Spinal cord (tissue), 10 donors: ENCODE data around the gene ACP1. TPM values are rescaled to one million over a fixed set of nuclear protein-coding genes. Genes with fewer than 3 reads are reported as not detected.

Experiments
- DNase-seq, 6 donors: peaks; one replicate each; pipeline versions ENCODE4 v3.0.0 to v3.0.0-alpha.2; 2013 to 2015; ENCODE audit warnings: low spot score in 6 of 6, low read depth in 4 of 6
- H3K27ac ChIP-seq: one replicate; pipeline ENCODE4 v1.5.1; 2013; ENCODE audit warnings: low read depth, low read length, control low read depth
- H3K27me3 ChIP-seq: one replicate; pipeline ENCODE4 v1.6.1; 2013; ENCODE audit warnings: low read length; ENCODE audit not compliant: control insufficient read depth, insufficient read depth
- H3K36me3 ChIP-seq: one replicate; pipeline ENCODE4 v1.6.1; 2013; ENCODE audit warnings: low read length; ENCODE audit not compliant: control insufficient read depth, insufficient read depth
- H3K4me1 ChIP-seq: one replicate; pipeline ENCODE4 v1.6.1; 2013; ENCODE audit warnings: low read length; ENCODE audit not compliant: control insufficient read depth, insufficient read depth
- H3K4me3 ChIP-seq: one replicate; pipeline ENCODE4 v1.5.1; 2013; ENCODE audit warnings: low read depth, low read length, control low read depth
- H3K9me3 ChIP-seq: one replicate; pipeline ENCODE4 v1.6.1; 2013; ENCODE audit warnings: low read length; ENCODE audit not compliant: control insufficient read depth, insufficient read depth
- WGBS: methylation state at CpG from one replicate; pipeline ENCODE4 v1.1.5; 2013; ENCODE audit warnings: missing lambda C conversion rate; ENCODE audit not compliant: insufficient coverage; 5-methylcytosine and 5-hydroxymethylcytosine counted together
- polyA plus RNA-seq, 2 donors: library from polyadenylated mRNA; unstranded; fragments of 120-200 nt; gene quantifications; one replicate each; pipeline ENCODE4 v1.2.1, GENCODE V29; 2013; ENCODE audit not compliant: insufficient read length in 2 of 2
- total RNA-seq, 2 donors: library from RNA; depleted of rRNA in 1 of 2; stranded (reverse); fragments of 120-200 nt in 1 of 2; fragments of >200 nt in 1 of 2; gene quantifications; one replicate each; pipeline versions ENCODE4 v1.2.3 to v1.2.4, GENCODE V29; 2013 to 2014
- donor health status: healthy.

Gene ACP1
- total and polyA plus RNA-seq, 4 donors: 91.6 to 120 (median 117) TPM

DNA sequence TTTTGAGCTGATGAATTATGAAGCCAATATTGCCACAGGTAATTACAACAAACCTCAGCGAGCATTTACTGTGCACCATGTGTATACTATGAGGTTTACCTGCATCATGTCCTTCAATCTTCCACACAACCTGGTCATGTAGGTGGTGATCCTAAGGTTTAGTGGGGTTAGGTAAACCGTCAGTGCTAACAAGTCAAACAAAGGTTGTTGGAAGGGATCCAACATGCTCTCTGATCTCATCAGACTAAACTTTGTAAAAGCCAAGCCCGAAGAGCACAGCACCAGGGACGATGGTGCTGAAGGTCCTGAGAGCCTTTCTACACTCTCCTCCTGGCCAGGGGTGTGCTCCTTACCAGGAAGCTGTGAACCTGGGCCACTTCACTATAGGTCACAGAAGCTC is 30.3 kb upstream of the ACP1 start:
- H3K27ac ChIP-seq: no peak overlapping the region
- no peak overlapping the region for H3K4me3 ChIP-seq
- peaks cover 4% of the 10 kb centered on the region for H3K4me1 ChIP-seq
- H3K36me3 ChIP-seq: peaks cover 2% of the 10 kb centered on the region
- no peaks in the 10 kb centered on the region for H3K27me3 ChIP-seq
- H3K9me3 ChIP-seq: no peaks in the 10 kb centered on the region
- WGBS: 94% methylated on average over 2 of the region's 4 CpGs
- DNase-seq: no peak

DNA sequence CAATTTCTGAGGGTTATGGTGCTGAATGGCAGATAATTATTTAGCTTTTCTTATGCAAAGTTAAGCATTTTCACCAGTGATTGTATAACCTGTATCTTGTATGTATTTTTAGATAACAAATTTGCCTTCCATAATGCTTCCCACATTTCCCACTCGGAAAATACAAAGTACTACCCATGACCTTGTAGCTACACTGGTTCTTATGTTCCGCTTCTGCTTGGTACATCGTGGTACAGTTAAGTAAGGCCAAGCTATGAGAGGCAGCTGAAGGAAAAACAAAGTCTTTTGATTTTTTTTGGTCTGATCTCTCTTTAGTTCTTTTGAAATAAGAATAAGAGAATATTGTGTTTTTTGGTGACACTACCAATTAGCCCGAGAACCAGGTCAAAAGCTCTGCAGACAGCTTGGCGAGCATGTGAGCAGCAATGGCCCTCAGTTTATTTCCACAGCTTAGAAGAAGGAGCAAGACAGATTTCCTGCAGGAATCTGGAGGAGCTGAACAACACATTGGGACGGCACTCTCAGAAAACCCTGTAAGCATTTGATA is 27.7 kb upstream of the ACP1 start:
- Histone ChIP-seq H3K36me3 (peaks cover 5% of the 10 kb centered on the region), H3K4me3 (no peak overlapping the region), H3K4me1 (peaks cover 4% of the 10 kb centered on the region), H3K9me3 (no peaks in the 10 kb centered on the region), H3K27ac (no peak overlapping the region), H3K27me3 (no peaks in the 10 kb centered on the region)
- WGBS: 89% methylated on average over 2 of the region's 6 CpGs
- no peak for DNase-seq

DNA sequence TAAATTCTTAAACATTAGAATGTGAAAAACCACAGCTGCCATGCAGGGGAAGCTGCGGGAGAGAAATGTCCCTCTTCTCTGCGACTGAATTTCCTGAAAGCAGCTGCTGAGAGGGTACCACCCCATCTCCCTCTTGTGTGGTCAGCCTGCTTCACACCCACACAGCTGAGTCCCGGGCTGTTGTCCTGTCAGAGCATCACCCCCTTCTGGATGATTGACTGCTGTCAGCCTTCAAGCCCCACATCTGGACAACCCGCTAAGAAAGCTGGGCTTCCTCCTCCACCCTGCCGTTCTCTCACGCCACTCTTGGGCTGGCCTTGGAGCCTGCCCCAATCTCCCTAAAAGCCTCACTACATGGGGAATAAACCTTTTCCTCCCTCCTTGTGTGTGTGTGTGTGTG is 26.9 kb upstream of the ACP1 start:
- DNase-seq: no peak
- no peaks in the 10 kb centered on the region for H3K27me3 ChIP-seq
- 71% methylated on average over 4 of the region's 6 CpGs for WGBS
- H3K27ac ChIP-seq: no peak overlapping the region
- no peak overlapping the region for H3K4me3 ChIP-seq
- H3K36me3 ChIP-seq: peaks cover 5% of the 10 kb centered on the region
- no peaks in the 10 kb centered on the region for H3K9me3 ChIP-seq
- H3K4me1 ChIP-seq: peaks cover 4% of the 10 kb centered on the region

DNA sequence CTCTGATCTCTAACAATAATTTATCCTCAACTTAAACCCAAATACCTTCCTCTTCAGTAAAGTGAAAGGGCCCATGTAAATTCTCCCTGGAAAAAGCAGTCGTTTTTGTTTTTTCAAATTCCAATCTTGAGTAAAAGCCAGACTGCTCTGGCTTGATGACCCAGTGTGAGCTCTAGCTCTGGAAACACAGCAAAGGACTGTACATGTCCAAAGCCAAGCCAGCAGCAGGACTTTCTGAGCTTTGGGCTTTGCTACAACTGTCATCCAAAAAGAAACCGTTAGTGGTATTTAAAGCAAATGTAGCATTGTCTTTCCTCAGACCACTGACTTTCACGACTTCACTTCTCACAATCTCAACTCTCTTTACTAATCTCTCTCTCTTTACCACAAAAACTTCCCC is 26.3 kb upstream of the ACP1 start:
- H3K4me3 ChIP-seq: no peak overlapping the region
- no peaks in the 10 kb centered on the region for H3K9me3 ChIP-seq
- DNase-seq: peak in 1 of 6 donors; percentile 35
- H3K36me3 ChIP-seq: peaks cover 5% of the 10 kb centered on the region
- peaks cover 4% of the 10 kb centered on the region for H3K4me1 ChIP-seq
- no peaks in the 10 kb centered on the region for H3K27me3 ChIP-seq
- no peak overlapping the region for H3K27ac ChIP-seq
- WGBS: 42% methylated on average over 2 of the region's 3 CpGs

DNA sequence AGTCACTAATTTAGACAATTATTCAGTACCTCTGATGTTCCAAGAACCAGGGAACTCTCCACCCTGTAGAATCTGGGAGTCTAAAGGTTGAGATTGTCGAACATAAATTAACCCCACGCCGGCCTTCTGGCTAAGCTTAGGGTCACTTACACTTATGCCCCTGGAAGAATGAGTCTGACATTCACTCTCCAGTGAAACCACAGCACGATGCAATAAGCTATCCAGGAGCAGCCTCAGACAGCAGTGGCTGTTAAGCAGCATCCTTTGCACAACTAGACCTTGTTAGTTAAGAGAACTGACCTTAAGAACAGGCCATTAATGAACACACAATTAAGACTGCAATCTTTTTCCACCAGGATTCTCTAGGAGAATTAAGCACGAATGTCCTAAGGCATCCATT is 25.9 kb upstream of the ACP1 start:
- Histone ChIP-seq H3K27ac (no peak overlapping the region), H3K27me3 (no peaks in the 10 kb centered on the region), H3K9me3 (no peaks in the 10 kb centered on the region), H3K36me3 (peaks cover 9% of the 10 kb centered on the region), H3K4me3 (no peak overlapping the region), H3K4me1 (peaks cover 4% of the 10 kb centered on the region)
- 85% methylated on average over 4 of the region's 5 CpGs for WGBS
- no peak for DNase-seq

DNA sequence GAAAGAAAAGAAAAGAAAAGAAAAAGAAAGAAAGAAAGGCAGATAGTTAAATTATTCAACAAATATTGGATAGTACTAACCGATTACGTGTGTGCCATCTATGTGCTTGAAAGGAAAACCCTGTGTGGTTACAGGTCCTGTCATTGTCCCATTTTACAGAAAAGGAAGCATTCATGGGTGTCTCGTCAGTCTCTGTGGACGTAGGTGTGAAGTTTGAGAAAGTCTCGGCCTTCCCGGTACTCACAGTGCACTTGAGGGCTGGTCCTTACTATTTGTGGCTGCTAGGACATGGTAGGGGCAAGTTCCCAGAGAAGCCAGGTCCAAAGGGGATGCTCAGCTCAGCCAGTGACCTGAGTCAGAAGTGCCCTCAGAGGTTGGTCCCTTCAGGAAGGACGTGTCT is 20.2 kb upstream of the ACP1 start:
- WGBS: 98% methylated on average over 7 of the region's 7 CpGs
- DNase-seq: no peak
- H3K9me3 ChIP-seq: no peaks in the 10 kb centered on the region

DNA sequence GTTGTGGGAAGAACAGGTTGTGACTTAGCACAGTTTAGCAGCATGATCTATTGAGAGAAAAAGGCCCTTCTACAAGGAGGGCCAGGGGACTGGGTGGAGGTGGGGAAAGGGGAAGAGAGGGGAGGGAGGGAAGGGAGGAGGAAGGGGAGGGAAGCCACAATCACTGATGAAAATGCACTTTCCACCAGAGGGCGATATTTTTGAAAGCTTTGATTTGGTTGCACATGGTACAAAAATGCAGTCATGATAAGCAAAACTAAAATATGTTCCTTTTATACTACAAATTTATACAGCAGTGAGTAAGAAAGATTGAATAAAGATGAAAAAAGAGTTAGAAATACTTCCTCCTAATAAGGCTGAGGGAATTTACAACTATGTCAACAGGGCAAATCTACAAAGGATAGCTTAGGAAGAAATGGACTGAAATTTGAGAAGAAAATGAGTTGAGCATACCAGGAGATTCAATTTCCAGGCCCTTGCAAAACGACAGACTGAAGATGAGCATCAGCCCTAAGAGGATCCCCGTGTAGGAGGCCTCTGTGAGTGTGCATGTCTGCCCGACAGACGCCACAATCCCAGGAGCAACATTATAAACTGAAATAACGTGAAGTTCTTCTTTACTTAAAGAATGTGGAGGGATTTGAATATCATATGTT is 18.1 kb upstream of the ACP1 start:
- DNase-seq: peak in 2 of 6 donors; percentile 63 to 70

More for the DNA sequence above, 20.2 kb upstream of the ACP1 start:
- no peaks in the 10 kb centered on the region for H3K27me3 ChIP-seq
- no peak overlapping the region for H3K4me3 ChIP-seq
- H3K4me1 ChIP-seq: no peaks in the 10 kb centered on the region
- H3K36me3 ChIP-seq: peaks cover 23% of the 10 kb centered on the region
- no peak overlapping the region for H3K27ac ChIP-seq

DNA sequence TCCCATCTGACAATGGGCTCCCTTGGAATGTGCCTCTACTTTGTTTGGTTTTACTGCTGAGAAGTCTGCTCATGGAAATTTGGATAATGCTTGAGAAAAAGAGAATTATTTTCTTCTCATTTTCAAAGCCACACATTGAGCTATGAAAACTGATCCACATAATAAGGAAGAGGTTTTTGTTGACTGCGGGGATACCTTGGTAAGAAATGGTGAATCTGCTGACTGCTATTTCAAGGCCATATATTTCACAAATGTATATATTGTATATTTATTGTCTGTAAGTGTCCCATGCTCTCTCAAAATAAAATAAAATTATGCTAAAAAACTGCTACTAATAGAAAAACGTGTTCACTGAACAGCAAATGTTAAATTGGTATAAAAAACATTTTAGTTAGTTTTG is 16.0 kb upstream of the ACP1 start:
- Histone ChIP-seq H3K4me1 (no peaks in the 10 kb centered on the region), H3K9me3 (no peaks in the 10 kb centered on the region), H3K27ac (no peak overlapping the region), H3K27me3 (no peaks in the 10 kb centered on the region), H3K4me3 (no peak overlapping the region), H3K36me3 (peaks cover 18% of the 10 kb centered on the region)
- no peak for DNase-seq
- no CpG with 5 or more reads among the region's 2 CpGs for WGBS

More for the DNA sequence above, 18.1 kb upstream of the ACP1 start:
- Histone ChIP-seq H3K4me3 (no peak overlapping the region), H3K9me3 (no peaks in the 10 kb centered on the region), H3K36me3 (peaks cover 18% of the 10 kb centered on the region), H3K4me1 (no peaks in the 10 kb centered on the region), H3K27ac (no peak overlapping the region), H3K27me3 (no peaks in the 10 kb centered on the region)
- WGBS: 10% methylated on average over 1 of the region's 6 CpGs

DNA sequence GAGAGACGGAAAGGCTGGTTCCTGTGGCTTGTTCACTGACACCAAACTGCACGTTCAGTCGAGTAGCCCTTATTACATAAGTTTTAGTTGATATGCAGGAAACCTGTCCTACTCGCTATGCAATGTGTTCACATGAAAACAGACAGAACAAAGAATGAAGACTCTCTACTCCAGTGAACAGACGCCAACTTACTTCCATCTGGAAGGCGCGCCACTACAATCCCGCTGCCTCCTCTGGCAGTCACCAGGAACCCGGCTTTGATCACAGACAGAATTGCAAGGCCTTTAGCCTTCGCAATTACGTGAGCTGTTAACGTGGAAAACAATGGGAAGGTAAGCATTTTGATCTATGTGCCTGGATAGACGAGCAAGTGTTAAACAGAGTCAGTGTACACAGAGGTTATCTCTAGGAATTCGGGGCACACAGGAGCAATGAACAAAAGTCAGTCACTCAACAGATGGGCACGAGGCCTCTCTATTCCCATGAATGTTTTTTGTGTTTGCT is 15.2 kb upstream of the ACP1 start:
- Histone ChIP-seq H3K27me3 (no peaks in the 10 kb centered on the region), H3K4me3 (no peak overlapping the region), H3K36me3 (peaks cover 12% of the 10 kb centered on the region), H3K4me1 (no peaks in the 10 kb centered on the region), H3K9me3 (no peaks in the 10 kb centered on the region), H3K27ac (no peak overlapping the region)
- DNase-seq: peak in 1 of 6 donors; percentile 15
- 90% methylated on average over 8 of the region's 15 CpGs for WGBS

DNA sequence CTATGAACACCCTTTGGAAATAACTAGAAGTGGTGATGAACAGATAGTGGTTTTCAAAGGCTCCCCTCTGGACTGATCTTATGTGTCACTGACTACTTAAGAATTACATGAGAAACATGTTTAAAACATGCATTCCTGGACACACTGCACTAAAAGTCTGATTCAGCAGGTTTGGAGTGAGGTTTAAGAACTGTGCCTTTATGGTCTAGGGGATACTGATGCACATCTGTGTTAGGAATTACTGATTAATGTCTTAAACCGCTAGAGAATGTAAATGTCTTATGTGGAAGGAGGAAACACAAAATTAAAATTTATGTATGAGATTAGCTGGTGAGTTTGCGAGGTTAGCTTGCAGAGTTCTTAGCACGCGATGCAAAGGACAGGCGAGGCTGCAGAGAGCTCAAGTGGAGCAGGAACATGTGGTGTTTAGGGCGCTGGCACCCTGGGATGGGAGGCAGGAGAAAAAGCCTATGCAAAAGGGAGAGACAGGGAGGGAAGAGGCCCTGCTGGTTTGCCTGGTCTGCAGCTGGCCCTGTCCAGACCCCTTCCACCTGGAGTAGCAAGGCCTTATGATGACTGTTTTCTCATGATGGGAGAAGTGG is 12.6 kb upstream of the ACP1 start:
- Histone ChIP-seq H3K9me3 (no peaks in the 10 kb centered on the region), H3K36me3 (peaks cover 3% of the 10 kb centered on the region), H3K4me3 (no peak overlapping the region), H3K4me1 (no peaks in the 10 kb centered on the region), H3K27me3 (no peaks in the 10 kb centered on the region), H3K27ac (no peak overlapping the region)
- DNase-seq: no peak
- 89% methylated on average over 6 of the region's 6 CpGs for WGBS
